ENCODE data around the gene NR3C1. TPM values are rescaled to one million over a fixed set of nuclear protein-coding genes. Genes with fewer than 3 reads are reported as not detected.
A peak's percentile ranks its signal among the peaks of the same experiment; 100 is the strongest.

NR3C1 gene
- total and polyA plus RNA-seq, 2 of the 13 experiments (the other 11 are each of a cell fraction or from before 2014, with no cell fraction given) = 10.0 to 24.3 TPM

DNA sequence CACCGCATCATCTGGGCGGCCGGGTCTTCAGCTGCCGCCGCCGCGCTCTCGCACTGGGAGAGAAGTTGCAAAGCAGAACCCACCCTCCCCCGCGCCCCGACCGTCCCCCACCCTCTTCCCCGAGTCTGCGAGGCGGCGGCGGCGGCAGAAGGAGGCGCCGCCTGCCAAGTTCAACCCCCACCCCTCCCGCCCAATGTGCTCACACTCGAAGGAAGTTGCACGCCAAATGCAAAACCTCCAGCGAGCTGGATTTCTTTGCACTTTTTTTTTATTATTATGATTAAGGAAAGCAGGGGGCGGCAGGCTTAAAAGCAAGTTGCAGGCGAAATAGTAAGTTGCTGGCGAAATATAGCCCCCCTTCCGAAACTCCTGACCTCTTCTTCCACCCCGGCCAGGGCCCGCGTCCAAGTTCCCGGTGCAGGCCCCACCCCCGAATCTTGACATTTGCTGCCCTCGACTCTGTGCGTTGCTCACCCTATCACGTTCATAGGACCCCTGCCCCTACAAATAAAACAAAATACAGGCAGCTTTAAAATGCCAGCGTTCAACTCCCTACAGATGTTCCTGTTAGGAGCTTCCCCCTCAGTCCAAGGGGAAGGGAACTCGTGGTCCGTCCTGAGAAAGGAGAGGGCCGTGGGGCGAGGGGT, 1.1 kb upstream of the NR3C1 start (continued):
- no peak for TF ChIP-seq CTCF (CRISPR knock-in tag; IDR thresholded peaks at IDR 0.05)
- TF ChIP-seq TOPORS (CRISPR knock-in tag; IDR thresholded peaks at IDR 0.05) = no peak
- peak; percentile 27 for TF ChIP-seq CBX1 (IDR thresholded peaks at IDR 0.05; ENCODE audit: low read depth)
- no peak for TF ChIP-seq ZBTB39 (CRISPR knock-in tag; IDR thresholded peaks at IDR 0.05)
- no peak for TF ChIP-seq TBX2 (CRISPR knock-in tag; IDR thresholded peaks at IDR 0.05; ENCODE audit: borderline replicate concordance)
- no peak for TF ChIP-seq CAMTA2 (CRISPR knock-in tag; IDR thresholded peaks at IDR 0.05; ENCODE audit: borderline replicate concordance)
- TF ChIP-seq, protein P1, sequence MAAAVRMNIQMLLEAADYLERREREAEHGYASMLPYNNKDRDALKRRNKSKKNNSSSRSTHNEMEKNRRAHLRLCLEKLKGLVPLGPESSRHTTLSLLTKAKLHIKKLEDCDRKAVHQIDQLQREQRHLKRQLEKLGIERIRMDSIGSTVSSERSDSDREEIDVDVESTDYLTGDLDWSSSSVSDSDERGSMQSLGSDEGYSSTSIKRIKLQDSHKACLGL (CRISPR knock-in tag; IDR thresholded peaks at IDR 0.05) = no peak
- no peak for TF ChIP-seq SNAPC2 (CRISPR knock-in tag; IDR thresholded peaks at IDR 0.05)
- TF ChIP-seq SSRP1 (CRISPR knock-in tag; IDR thresholded peaks at IDR 0.05) = no peak
- TF ChIP-seq ZNF598 (CRISPR knock-in tag; IDR thresholded peaks at IDR 0.05; ENCODE audit: borderline replicate concordance) = no peak
- TF ChIP-seq, protein P2, sequence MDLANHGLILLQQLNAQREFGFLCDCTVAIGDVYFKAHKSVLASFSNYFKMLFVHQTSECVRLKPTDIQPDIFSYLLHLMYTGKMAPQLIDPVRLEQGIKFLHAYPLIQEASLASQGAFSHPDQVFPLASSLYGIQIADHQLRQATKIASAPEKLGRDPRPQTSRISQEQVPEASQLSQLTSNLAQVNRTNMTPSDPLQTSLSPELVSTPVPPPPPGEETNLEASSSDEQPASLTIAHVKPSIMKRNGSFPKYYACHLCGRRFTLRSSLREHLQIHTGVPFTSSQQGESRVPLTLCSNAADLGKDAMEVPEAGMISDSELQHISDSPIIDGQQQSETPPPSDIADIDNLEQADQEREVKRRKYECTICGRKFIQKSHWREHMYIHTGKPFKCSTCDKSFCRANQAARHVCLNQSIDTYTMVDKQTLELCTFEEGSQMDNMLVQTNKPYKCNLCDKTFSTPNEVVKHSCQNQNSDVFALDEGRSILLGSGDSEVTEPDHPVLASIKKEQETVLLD (CRISPR knock-in tag; IDR thresholded peaks at IDR 0.05; ENCODE audit: low read depth) = 0 out of 2 replicates have a peak, but pooled peaks have one; percentile 27
- no peak for TF ChIP-seq KAT8 (CRISPR knock-in tag; IDR thresholded peaks at IDR 0.05)
- TF ChIP-seq CBX2 (IDR thresholded peaks at IDR 0.05; ENCODE audit: low read depth, low read length) = no peak
- no peak for TF ChIP-seq CBX2 (CRISPR knock-in tag; IDR thresholded peaks at IDR 0.05; ENCODE audit: low read depth)
- TF ChIP-seq, protein P3, sequence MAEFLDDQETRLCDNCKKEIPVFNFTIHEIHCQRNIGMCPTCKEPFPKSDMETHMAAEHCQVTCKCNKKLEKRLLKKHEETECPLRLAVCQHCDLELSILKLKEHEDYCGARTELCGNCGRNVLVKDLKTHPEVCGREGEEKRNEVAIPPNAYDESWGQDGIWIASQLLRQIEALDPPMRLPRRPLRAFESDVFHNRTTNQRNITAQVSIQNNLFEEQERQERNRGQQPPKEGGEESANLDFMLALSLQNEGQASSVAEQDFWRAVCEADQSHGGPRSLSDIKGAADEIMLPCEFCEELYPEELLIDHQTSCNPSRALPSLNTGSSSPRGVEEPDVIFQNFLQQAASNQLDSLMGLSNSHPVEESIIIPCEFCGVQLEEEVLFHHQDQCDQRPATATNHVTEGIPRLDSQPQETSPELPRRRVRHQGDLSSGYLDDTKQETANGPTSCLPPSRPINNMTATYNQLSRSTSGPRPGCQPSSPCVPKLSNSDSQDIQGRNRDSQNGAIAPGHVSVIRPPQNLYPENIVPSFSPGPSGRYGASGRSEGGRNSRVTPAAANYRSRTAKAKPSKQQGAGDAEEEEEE (CRISPR knock-in tag; IDR thresholded peaks at IDR 0.05; ENCODE audit: borderline replicate concordance) = no peak
- no peak for TF ChIP-seq TIGD3 (CRISPR knock-in tag; IDR thresholded peaks at IDR 0.05; ENCODE audit: borderline replicate concordance)
- TF ChIP-seq, protein P4, sequence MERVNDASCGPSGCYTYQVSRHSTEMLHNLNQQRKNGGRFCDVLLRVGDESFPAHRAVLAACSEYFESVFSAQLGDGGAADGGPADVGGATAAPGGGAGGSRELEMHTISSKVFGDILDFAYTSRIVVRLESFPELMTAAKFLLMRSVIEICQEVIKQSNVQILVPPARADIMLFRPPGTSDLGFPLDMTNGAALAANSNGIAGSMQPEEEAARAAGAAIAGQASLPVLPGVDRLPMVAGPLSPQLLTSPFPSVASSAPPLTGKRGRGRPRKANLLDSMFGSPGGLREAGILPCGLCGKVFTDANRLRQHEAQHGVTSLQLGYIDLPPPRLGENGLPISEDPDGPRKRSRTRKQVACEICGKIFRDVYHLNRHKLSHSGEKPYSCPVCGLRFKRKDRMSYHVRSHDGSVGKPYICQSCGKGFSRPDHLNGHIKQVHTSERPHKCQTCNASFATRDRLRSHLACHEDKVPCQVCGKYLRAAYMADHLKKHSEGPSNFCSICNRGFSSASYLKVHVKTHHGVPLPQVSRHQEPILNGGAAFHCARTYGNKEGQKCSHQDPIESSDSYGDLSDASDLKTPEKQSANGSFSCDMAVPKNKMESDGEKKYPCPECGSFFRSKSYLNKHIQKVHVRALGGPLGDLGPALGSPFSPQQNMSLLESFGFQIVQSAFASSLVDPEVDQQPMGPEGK (CRISPR knock-in tag; IDR thresholded peaks at IDR 0.05) = peak; percentile 3; the same call in 1 of the 2 replicates
- no peak for TF ChIP-seq ADNP (CRISPR knock-in tag; IDR thresholded peaks at IDR 0.05)

Data from HepG2 (cell line).